ENCODE data around the gene ZC3H18. TPM values are rescaled to one million over a fixed set of nuclear protein-coding genes. Genes with fewer than 3 reads are reported as not detected.

ZC3H18 gene
- total RNA-seq = 10 to 100 TPM; 37.4 to 54.8 (median 48.1) TPM
- long read RNA-seq, donor 1, transcript ZC3H18-201 (18 exons, 3,729 nt) = major isoform, 21 of 41 reads
- long read RNA-seq, donor 1, partial matches to known transcripts = 9 of 41 reads
- long read RNA-seq, donor 1, other reads (novel, unspliced or antisense) = 9 of 41 reads
- long read RNA-seq, donor 2, partial matches to known transcripts = 8 of 11 reads
- long read RNA-seq, donor 2, other reads (novel, unspliced or antisense) = 0 of 11 reads

DNA sequence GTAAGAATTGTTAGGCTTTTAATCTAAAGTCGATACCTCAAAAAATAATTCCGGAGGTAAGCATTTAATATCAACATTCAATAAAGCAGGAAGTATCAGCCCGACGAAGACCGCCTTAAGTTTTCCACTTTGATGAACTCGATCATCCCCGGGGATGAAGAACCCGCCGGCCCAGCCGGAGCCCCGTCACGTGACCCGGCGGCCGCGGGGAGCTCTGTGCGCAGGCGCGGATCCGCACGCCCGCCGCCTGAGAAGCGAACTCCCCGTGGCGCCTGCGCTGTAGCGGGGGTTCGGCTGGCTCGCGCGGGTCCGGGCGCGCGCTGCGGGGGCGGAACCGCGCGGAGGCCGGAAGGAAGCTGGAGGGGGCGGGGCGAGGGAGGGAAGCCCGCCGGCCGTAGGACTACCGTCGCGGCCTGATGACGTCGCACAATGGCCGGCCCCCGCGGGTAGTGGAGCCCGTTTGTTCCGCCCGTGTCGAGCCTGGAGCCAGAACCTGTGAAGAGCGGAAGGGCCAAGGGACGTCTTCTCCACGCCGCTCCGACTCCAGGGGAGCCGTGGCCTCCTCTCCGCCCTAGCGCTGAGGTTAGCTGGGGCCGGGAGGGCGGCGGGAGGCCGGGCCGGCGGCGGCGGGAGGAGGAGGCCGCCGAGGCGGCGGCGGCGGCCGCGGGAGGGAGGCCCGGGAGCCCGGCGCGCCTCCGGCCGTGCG is at the start of gene ZC3H18:
Gene ZC3H18, plus strand, starts transcription at position 419 of the 706 bp plus-strand sequence. CDS start 6,721 bp downstream, outside the sequence.
- TF ChIP-seq, protein P1, sequence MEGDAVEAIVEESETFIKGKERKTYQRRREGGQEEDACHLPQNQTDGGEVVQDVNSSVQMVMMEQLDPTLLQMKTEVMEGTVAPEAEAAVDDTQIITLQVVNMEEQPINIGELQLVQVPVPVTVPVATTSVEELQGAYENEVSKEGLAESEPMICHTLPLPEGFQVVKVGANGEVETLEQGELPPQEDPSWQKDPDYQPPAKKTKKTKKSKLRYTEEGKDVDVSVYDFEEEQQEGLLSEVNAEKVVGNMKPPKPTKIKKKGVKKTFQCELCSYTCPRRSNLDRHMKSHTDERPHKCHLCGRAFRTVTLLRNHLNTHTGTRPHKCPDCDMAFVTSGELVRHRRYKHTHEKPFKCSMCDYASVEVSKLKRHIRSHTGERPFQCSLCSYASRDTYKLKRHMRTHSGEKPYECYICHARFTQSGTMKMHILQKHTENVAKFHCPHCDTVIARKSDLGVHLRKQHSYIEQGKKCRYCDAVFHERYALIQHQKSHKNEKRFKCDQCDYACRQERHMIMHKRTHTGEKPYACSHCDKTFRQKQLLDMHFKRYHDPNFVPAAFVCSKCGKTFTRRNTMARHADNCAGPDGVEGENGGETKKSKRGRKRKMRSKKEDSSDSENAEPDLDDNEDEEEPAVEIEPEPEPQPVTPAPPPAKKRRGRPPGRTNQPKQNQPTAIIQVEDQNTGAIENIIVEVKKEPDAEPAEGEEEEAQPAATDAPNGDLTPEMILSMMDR (IDR thresholded peaks at IDR 0.05) = no peak
- Histone ChIP-seq H3K36me3 (ENCODE audit: low read depth) (peaks cover 3% of the 10 kb centered on the region), H3K9me3 (no peaks in the 10 kb centered on the region), H3K4me3 (peak within 1 kb of the TSS; percentile 71), H3K4me1 (ENCODE audit: low read depth) (peaks cover 18% of the 10 kb centered on the region)
- intact Hi-C loops (cut with DNase I, micrococcal nuclease) = loop anchor here in 1 of 2 donors (10.0 kb wide), 1 partner anchor 125 kb away; no protein-coding TSS in a partner anchor
- DNase-seq = peak; percentile 97 to 98 (median 98)
- ATAC-seq = peak; percentile 99

- intact Hi-C loops (cut with DNase I, micrococcal nuclease) = no loop called here
- no peaks in the 10 kb centered on the region for H3K36me3 ChIP-seq (ENCODE audit: low read depth)
Observed at GRCh38 chr16:88521674-88522073, 48.5 kb upstream of the ZC3H18 start.

GRCh38 chr16:88522276-88522949 is 47.8 kb upstream of the ZC3H18 start:
- ATAC-seq (no peak), DNase-seq (no peak)
- Histone ChIP-seq H3K4me3 (no peak overlapping the region), H3K36me3 (ENCODE audit: low read depth) (no peaks in the 10 kb centered on the region), H3K4me1 (ENCODE audit: low read depth) (peaks cover 23% of the 10 kb centered on the region), H3K9me3 (no peaks in the 10 kb centered on the region)
- TF ChIP-seq, protein P1 (IDR thresholded peaks at IDR 0.05) = no peak
- intact Hi-C loops (cut with DNase I, micrococcal nuclease) = no loop called here

More at GRCh38 chr16:88521674-88522073, 48.5 kb upstream of the ZC3H18 start:
- TF ChIP-seq, protein P1 (IDR thresholded peaks at IDR 0.05) = no peak
- H3K9me3 ChIP-seq = no peaks in the 10 kb centered on the region
- no peak for ATAC-seq
- H3K4me3 ChIP-seq = no peak overlapping the region
- H3K4me1 ChIP-seq (ENCODE audit: low read depth) = peaks cover 18% of the 10 kb centered on the region
- DNase-seq = no peak

GRCh38 chr16:88523309-88524161 is 46.7 kb upstream of the ZC3H18 start:
- no peak overlapping the region for H3K4me3 ChIP-seq
- no peak for DNase-seq
- no peak for ATAC-seq
- H3K9me3 ChIP-seq = no peaks in the 10 kb centered on the region
- peaks cover 26% of the 10 kb centered on the region for H3K4me1 ChIP-seq (ENCODE audit: low read depth)
- H3K36me3 ChIP-seq (ENCODE audit: low read depth) = no peaks in the 10 kb centered on the region
- TF ChIP-seq, protein P1 (IDR thresholded peaks at IDR 0.05) = no peak
- intact Hi-C loops (cut with DNase I, micrococcal nuclease) = no loop called here
